PC-3 (cell line): ENCODE data around the gene RAB3C. TPM values are rescaled to one million over a fixed set of nuclear protein-coding genes. Genes with fewer than 3 reads are reported as not detected.
"Not testable (repeated sequence)": the region's sequence is repeated elsewhere in the genome, so short reads cannot be mapped to it uniquely, and the experiment has no call there.

Experiments used
- ATAC-seq: fragments of 200-7000 bp; cut with Tn5 transposase; 2 replicates; pipeline ENCODE4 v1.9.1; 2020; ENCODE audit warnings: mild to moderate bottlenecking, moderate library complexity
- BruUV-seq: library from RNA; stranded (reverse); fragments of 400-500 nt; replicated peaks from 2 replicates; lab custom pipeline; 2021; lab: Mats Ljungman, UMichigan
- CTCF ChIA-PET: fragments of 300-600 bp; sonication (Branson Sonifier 250); formaldehyde crosslinking; loops from one replicate; lab custom pipeline; 2022; ENCODE audit warnings: antibody characterized with exemption; lab: Charles Lee
- POLR2A ChIA-PET: fragments of 300-600 bp; sonication (Branson Sonifier 250); formaldehyde crosslinking; loops from one replicate; lab custom pipeline; 2022; ENCODE audit warnings: antibody characterized with exemption; ENCODE audit not compliant: unreplicated experiment; lab: Charles Lee
- DNase-seq: peaks from one replicate; pipeline ENCODE4 v3.0.0-alpha.2; 2015
- H2AFZ ChIP-seq: fragments of 300-600 bp; sonication (generic); 2 replicates; pipeline ENCODE4 v1.6.0; 2016; ENCODE audit warnings: antibody characterized with exemption, low read length
- H3F3A ChIP-seq: fragments of 300-600 bp; sonication (generic); one replicate; pipeline ENCODE4 v1.6.0; 2017; ENCODE audit warnings: antibody characterized with exemption, low read length, control low read depth, mild to moderate bottlenecking; ENCODE audit not compliant: unreplicated experiment
- H3K27ac ChIP-seq: fragments of 300-600 bp; sonication (generic); 2 replicates; pipeline ENCODE4 v1.5.1; 2016; ENCODE audit warnings: mild to moderate bottlenecking, low read length
- H3K27me3 ChIP-seq: fragments of 300-600 bp; sonication (generic); 2 replicates; pipeline ENCODE4 v1.6.1; 2016; ENCODE audit warnings: low read length, mixed read lengths
- H3K36me3 ChIP-seq: fragments of 300-600 bp; sonication (generic); 2 replicates; pipeline ENCODE4 v1.6.1; 2016; ENCODE audit warnings: low read depth, mixed run types, low read length, mixed read lengths
- H3K4me1 ChIP-seq: fragments of 300-600 bp; sonication (generic); 2 replicates; pipeline ENCODE4 v1.5.1; 2016; ENCODE audit warnings: low read length; ENCODE audit not compliant: insufficient read depth
- H3K4me2 ChIP-seq: fragments of 300-600 bp; sonication (generic); 2 replicates; pipeline ENCODE4 v1.6.0; 2016; ENCODE audit warnings: low read length
- H3K4me3 ChIP-seq: fragments of 300-600 bp; sonication (generic); 2 replicates; pipeline ENCODE4 v1.5.1; 2016; ENCODE audit warnings: mild to moderate bottlenecking, low read length, mixed read lengths
- H3K79me2 ChIP-seq: fragments of 300-600 bp; sonication (generic); 2 replicates; pipeline ENCODE4 v1.6.1; 2017; ENCODE audit warnings: low read length, mixed read lengths
- H3K9ac ChIP-seq: fragments of 300-600 bp; sonication (generic); 2 replicates; pipeline ENCODE4 v1.6.0; 2016; ENCODE audit warnings: mild to moderate bottlenecking, low read length
- H3K9me2 ChIP-seq: fragments of 300-600 bp; sonication (generic); replicated peaks from 2 replicates; pipeline ENCODE4 v1.6.1; 2016; ENCODE audit warnings: mixed run types, low read length, mixed read lengths
- H3K9me3 ChIP-seq: fragments of 300-600 bp; sonication (generic); 2 replicates; pipeline ENCODE4 v1.6.1; 2016; ENCODE audit warnings: low read length, mixed read lengths
- H4K20me1 ChIP-seq: fragments of 300-600 bp; sonication (generic); 2 replicates; pipeline ENCODE4 v1.6.1; 2016; ENCODE audit warnings: low read length, mixed read lengths
- EZH2 ChIP-seq: fragments of 300-600 bp; sonication (generic); IDR thresholded peaks from one replicate; pipeline ENCODE4 v1.6.1; 2017; ENCODE audit warnings: antibody characterized with exemption, mild to moderate bottlenecking, low read length; ENCODE audit not compliant: unreplicated experiment
- EZH2phosphoT487 ChIP-seq: fragments of 300-600 bp; sonication (generic); IDR thresholded peaks from 2 replicates; pipeline ENCODE4 v1.6.1; 2018; ENCODE audit warnings: mild to moderate bottlenecking, antibody characterized with exemption, low read length, borderline replicate concordance
- intact Hi-C: fragments of 100-400 bp; cut with micrococcal nuclease; formaldehyde crosslinking; loops from 2 replicates; pipeline ENCODE4 v1.9.0; 2023
- total RNA-seq: library from RNA; depleted of rRNA; stranded (reverse); fragments of >200 nt; gene quantifications from 2 replicates; pipeline ENCODE4 v1.2.3, GENCODE V29; 2014
- TF ChIP-seq, protein P1 (sequence below): fragments of 300-600 bp; sonication (generic); conservative IDR thresholded peaks from 2 replicates; pipeline ENCODE4 v1.5.1; 2017; ENCODE audit warnings: antibody characterized with exemption, low read depth, mild to moderate bottlenecking, low read length

The RAB3C gene
- total RNA-seq, 1 experiment from 2014 or later, result not detected

DNA sequence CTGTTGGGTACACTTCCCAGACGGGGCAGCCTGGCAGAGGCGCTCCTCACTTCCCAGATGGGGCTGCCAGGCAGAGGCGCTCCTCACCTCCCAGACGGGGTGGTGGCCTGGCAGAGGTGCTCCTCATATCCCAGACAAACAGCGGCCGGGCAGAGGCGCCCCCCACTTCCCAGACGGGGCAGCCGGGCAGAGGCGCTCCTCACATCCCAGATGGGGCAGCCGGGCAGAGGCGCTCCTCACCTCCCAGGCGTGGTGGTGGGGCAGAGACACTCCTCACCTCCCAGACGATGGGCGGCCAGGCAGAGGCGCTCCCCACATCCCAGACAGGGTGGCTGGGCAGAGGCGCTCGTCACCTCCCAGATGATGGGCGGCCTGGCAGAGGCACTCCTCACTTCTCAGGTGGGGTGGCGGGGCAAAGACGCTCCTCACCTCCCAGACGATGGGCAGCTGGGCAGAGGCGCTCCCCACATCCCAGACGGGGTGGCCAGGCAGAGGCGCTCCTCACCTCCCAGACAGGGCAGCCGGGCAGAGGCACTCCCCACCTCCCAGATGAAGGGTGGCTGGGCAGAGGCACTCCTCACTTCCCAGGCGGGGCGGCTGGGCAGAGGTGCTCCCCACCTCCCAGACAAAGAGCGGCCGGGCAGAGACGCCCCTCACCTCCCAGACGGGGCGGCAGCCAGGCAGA lies 19.7 kb upstream of the RAB3C start:
- H3K4me3 ChIP-seq, H3K4me2 ChIP-seq, POLR2A ChIA-PET, BruUV-seq, H3K79me2 ChIP-seq, H2AFZ ChIP-seq, H3K27ac ChIP-seq, ATAC-seq, H4K20me1 ChIP-seq, H3K9me3 ChIP-seq, H3K4me1 ChIP-seq, intact Hi-C loops, H3K9ac ChIP-seq, H3K36me3 ChIP-seq, H3K9me2 ChIP-seq, H3K27me3 ChIP-seq, H3F3A ChIP-seq, DNase-seq, CTCF ChIA-PET: not testable (repeated sequence)

DNA sequence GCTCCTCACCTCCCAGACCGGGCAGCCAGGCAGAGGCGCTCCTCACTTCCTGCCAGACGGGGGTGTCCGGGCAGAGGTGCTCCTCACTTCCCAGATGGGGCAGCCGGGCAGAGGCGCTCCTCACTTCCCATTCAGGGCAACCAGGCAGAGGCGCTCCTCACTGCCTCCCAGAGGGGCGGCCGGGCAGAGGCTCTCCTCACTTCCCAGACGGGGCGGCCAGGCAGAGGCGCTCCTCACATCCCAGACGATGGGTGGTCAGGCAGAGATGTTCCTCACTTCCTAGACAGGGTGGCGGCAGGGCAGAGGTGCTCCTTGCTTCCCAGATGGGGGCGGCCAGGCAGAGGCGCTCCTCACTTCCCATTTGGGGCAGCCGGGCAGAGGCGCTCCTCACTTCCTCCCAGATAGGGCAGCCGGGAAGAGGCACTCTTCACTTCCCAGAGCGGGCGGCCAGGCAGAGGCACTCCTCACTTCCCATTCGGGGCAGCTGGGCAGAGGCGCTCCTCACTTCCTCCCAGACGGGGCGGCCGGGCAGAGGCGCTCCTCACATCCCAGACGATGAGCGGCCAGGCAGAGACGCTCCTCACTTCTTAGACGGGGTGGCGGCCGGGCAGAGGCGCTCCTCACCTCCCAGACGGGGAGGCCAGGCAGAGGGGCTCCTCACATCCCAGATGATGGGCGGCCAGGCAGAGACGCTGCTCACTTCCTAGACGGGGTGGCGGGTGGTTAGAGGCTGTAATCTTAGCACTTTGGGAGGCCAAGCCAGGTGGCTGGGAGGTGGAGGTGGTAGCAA lies 18.6 kb upstream of the RAB3C start:
- not testable (repeated sequence) for H3K27ac ChIP-seq

DNA sequence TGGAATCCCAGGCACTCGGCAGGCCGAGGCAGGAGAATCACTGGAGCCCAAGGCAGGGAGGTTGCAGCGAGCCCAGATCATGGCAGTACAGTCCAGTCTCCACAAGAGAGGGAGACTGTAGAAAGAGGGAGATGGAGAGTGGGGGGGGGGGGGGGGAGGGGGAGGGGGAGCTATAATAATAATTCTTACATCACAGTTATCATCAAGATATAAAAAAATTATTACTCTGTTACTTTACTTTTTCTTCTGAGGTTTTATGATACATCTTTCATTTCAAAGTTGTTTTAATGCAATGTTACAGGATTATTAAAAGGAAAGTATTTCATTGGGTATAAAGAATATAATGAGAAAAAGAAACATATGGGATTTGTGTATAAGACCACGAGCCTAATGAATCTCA lies 17.8 kb upstream of the RAB3C start:
- Histone ChIP-seq H3K79me2 (no peaks in the 10 kb centered on the region), H3K4me2 (no peak overlapping the region), H3K9me2 (no peaks in the 10 kb centered on the region), H3F3A (no peaks in the 10 kb centered on the region), H4K20me1 (no peaks in the 10 kb centered on the region), H3K4me1 (no peaks in the 10 kb centered on the region), H3K27ac (no peak overlapping the region), H3K36me3 (no peaks in the 10 kb centered on the region), H3K4me3 (no peak overlapping the region), H3K9me3 (no peaks in the 10 kb centered on the region), H2AFZ (no peak overlapping the region), H3K9ac (no peak overlapping the region), H3K27me3 (no peaks in the 10 kb centered on the region; the same call in 1 of the 2 replicates)
- TF ChIP-seq EZH2 (no peak), EZH2phosphoT487 (no peak)
- ChIA-PET POLR2A (no interaction called here), CTCF (no interaction called here)
- ATAC-seq (no peak), DNase-seq (no peak)
- intact Hi-C loops, result no loop called here
- no TSS peak for BruUV-seq

More for the DNA sequence above, 18.6 kb upstream of the RAB3C start:
- CTCF ChIA-PET, H3F3A ChIP-seq, H3K36me3 ChIP-seq, intact Hi-C loops, H3K4me3 ChIP-seq, H3K27me3 ChIP-seq, POLR2A ChIA-PET, H2AFZ ChIP-seq, H4K20me1 ChIP-seq, H3K4me1 ChIP-seq, H3K79me2 ChIP-seq, H3K9me2 ChIP-seq, H3K9me3 ChIP-seq, DNase-seq, BruUV-seq, H3K9ac ChIP-seq, H3K4me2 ChIP-seq, ATAC-seq: not testable (repeated sequence)

DNA sequence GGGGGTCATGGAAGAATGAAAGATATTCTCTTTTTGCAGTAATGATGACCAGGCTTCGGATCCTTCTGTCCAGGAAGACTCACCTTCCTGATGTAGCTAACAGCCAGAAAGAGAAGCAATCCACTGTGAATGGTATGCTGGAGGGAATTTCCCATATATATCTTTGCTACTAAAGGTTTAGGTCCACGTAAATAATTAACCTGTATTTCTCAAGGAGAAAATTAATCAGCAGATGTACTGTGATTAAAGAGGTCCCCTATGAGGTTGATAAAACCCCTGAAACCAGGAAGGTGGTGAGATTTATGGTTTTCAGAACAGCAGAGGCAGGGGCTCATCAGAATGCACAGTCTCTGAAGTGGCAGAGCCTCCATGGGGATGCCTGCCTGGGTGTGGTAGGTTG lies 11.4 kb upstream of the RAB3C start:
- intact Hi-C loops, result no loop called here
- ATAC-seq (no peak), DNase-seq (no peak)
- no peak overlapping the region for H3K9ac ChIP-seq
- H3K4me3 ChIP-seq, result no peak overlapping the region
- H3K4me1 ChIP-seq, result no peaks in the 10 kb centered on the region
- ChIA-PET POLR2A (no interaction called here), CTCF (no interaction called here)
- H4K20me1 ChIP-seq, result no peaks in the 10 kb centered on the region
- H3K27me3 ChIP-seq, result no peaks in the 10 kb centered on the region; the same call in 1 of the 2 replicates
- no peaks in the 10 kb centered on the region for H3F3A ChIP-seq
- H2AFZ ChIP-seq, result no peak overlapping the region
- no peaks in the 10 kb centered on the region for H3K79me2 ChIP-seq
- no peak overlapping the region for H3K4me2 ChIP-seq
- no TSS peak for BruUV-seq
- no peaks in the 10 kb centered on the region for H3K36me3 ChIP-seq
- H3K9me2 ChIP-seq, result no peaks in the 10 kb centered on the region
- TF ChIP-seq EZH2phosphoT487 (no peak), EZH2 (no peak)
- TF ChIP-seq, protein P1, sequence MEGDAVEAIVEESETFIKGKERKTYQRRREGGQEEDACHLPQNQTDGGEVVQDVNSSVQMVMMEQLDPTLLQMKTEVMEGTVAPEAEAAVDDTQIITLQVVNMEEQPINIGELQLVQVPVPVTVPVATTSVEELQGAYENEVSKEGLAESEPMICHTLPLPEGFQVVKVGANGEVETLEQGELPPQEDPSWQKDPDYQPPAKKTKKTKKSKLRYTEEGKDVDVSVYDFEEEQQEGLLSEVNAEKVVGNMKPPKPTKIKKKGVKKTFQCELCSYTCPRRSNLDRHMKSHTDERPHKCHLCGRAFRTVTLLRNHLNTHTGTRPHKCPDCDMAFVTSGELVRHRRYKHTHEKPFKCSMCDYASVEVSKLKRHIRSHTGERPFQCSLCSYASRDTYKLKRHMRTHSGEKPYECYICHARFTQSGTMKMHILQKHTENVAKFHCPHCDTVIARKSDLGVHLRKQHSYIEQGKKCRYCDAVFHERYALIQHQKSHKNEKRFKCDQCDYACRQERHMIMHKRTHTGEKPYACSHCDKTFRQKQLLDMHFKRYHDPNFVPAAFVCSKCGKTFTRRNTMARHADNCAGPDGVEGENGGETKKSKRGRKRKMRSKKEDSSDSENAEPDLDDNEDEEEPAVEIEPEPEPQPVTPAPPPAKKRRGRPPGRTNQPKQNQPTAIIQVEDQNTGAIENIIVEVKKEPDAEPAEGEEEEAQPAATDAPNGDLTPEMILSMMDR, result no peak
- H3K27ac ChIP-seq, result no peak overlapping the region
- no peaks in the 10 kb centered on the region for H3K9me3 ChIP-seq

GRCh38 chr5:58572973-58573372 lies 9.9 kb upstream of the RAB3C start:
- DNase-seq, H3K79me2 ChIP-seq, H3K4me3 ChIP-seq, H3F3A ChIP-seq, H3K36me3 ChIP-seq, H3K9me3 ChIP-seq, H2AFZ ChIP-seq, ATAC-seq, CTCF ChIA-PET, POLR2A ChIA-PET, H3K27me3 ChIP-seq, H3K9ac ChIP-seq, H4K20me1 ChIP-seq, H3K4me1 ChIP-seq, H3K9me2 ChIP-seq, intact Hi-C loops, H3K4me2 ChIP-seq, BruUV-seq, H3K27ac ChIP-seq: not testable (repeated sequence)
